DMS53 treated with DMSO at 0.1 percent for 48 hours (cell line): ENCODE data around the gene ST6GALNAC6.
"Not testable (repeated sequence)": the region's sequence is repeated elsewhere in the genome, so short reads cannot be mapped to it uniquely, and the experiment has no call there.

ENCODE experiments used
- DNase-seq: peaks from one replicate; lab custom pipeline; 2025; ENCODE audit not compliant: unreplicated experiment; lab: John Stamatoyannopoulos, UW

ST6GALNAC6 gene

GRCh38 chr9:127838375-127839078, 60.9 kb downstream of the ST6GALNAC6 start:
- no peak for DNase-seq

- no peak for DNase-seq
Measured at GRCh38 chr9:127837346-127837745, 62.1 kb downstream of the ST6GALNAC6 start.

- not testable (repeated sequence) for DNase-seq
Measured at GRCh38 chr9:127836561-127836960, 62.8 kb downstream of the ST6GALNAC6 start.

GRCh38 chr9:127835991-127836516, 63.3 kb downstream of the ST6GALNAC6 start:
- no peak for DNase-seq
